T-helper 1 cell treated with Interleukin-12 subunit alpha and Interleukin-12 subunit beta and Interleukin-4 antibody, amounts not matched to agents 30 ng/mL and 1 ng/mL, for 36 hours (primary cell): ENCODE results near the gene CAPN13. TPM values are rescaled to one million over a fixed set of nuclear protein-coding genes. Genes with fewer than 3 reads are reported as not detected.

Experiments
- intact Hi-C: fragments of 100-400 bp; cut with micrococcal nuclease; formaldehyde crosslinking; loops from one replicate; pipeline ENCODE4 v1.15.1; 2024
- total RNA-seq: library from RNA; stranded (reverse); gene quantifications from 2 replicates; pipeline ENCODE4 v1.2.3, GENCODE V29; 2022

The CAPN13 gene
- total RNA-seq, result not detected in 2 replicates

GRCh38 chr2:30807249-30807648, at the start of gene CAPN13:
Gene CAPN13 (minus strand): TSS chr2:30807446. CDS start chr2:30787325, 20,121 bp downstream.
- intact Hi-C loops, result no loop called here

GRCh38 chr2:30847841-30848240, 40.6 kb upstream of the CAPN13 start:
- intact Hi-C loops, result no loop called here

GRCh38 chr2:30847329-30847728, 40.1 kb upstream of the CAPN13 start:
- intact Hi-C loops, result no loop called here

- intact Hi-C loops, result no loop called here
These were observed 21.3 kb upstream of the CAPN13 start for GRCh38 chr2:30828586-30828985.

- intact Hi-C loops, result no loop called here
These were observed 19.7 kb upstream of the CAPN13 start for GRCh38 chr2:30826916-30827315.

- intact Hi-C loops, result no loop called here
These were observed 19.2 kb upstream of the CAPN13 start for GRCh38 chr2:30826481-30826880.

- intact Hi-C loops, result no loop called here
These were observed 16.2 kb upstream of the CAPN13 start for GRCh38 chr2:30823452-30823851.

- intact Hi-C loops, result no loop called here
These were observed 14.7 kb upstream of the CAPN13 start for GRCh38 chr2:30821960-30822359.

- intact Hi-C loops, result no loop called here
These were observed 13.3 kb upstream of the CAPN13 start for GRCh38 chr2:30820381-30821055.

GRCh38 chr2:30809938-30810337, 2.7 kb upstream of the CAPN13 start:
- intact Hi-C loops, result no loop called here

GRCh38 chr2:30808695-30809094, 1.4 kb upstream of the CAPN13 start:
- intact Hi-C loops, result no loop called here

- intact Hi-C loops, result no loop called here
These were observed 4.0 kb downstream of the CAPN13 start for GRCh38 chr2:30803281-30803680.

- intact Hi-C loops, result no loop called here
These were observed 4.6 kb downstream of the CAPN13 start for GRCh38 chr2:30802611-30803010.

- intact Hi-C loops, result no loop called here
These were observed 5.3 kb downstream of the CAPN13 start for GRCh38 chr2:30801821-30802455.

GRCh38 chr2:30800159-30800558, 7.1 kb downstream of the CAPN13 start:
- intact Hi-C loops, result no loop called here

- intact Hi-C loops, result no loop called here
These were observed 7.9 kb downstream of the CAPN13 start for GRCh38 chr2:30799366-30799765.

- intact Hi-C loops, result no loop called here
These were observed 8.7 kb downstream of the CAPN13 start for GRCh38 chr2:30798536-30798991.

- intact Hi-C loops, result no loop called here
These were observed 9.7 kb downstream of the CAPN13 start for GRCh38 chr2:30797381-30798015.

- intact Hi-C loops, result no loop called here
These were observed 10.5 kb downstream of the CAPN13 start for GRCh38 chr2:30796699-30797098.

GRCh38 chr2:30792521-30792920, 14.7 kb downstream of the CAPN13 start:
- intact Hi-C loops, result no loop called here

GRCh38 chr2:30790879-30791278, 16.4 kb downstream of the CAPN13 start:
- intact Hi-C loops, result no loop called here

GRCh38 chr2:30789670-30790210, 17.5 kb downstream of the CAPN13 start:
- intact Hi-C loops, result no loop called here
